ENCODE data around the gene TRIM16. TPM values are rescaled to one million over a fixed set of nuclear protein-coding genes. Genes with fewer than 3 reads are reported as not detected.

TRIM16 gene
- total RNA-seq, 1 donor = 56.1 TPM

- Histone ChIP-seq H3K27me3 (ENCODE audit: insufficient read depth, low read length) (no peaks in the 10 kb centered on the region), H3K27ac (ENCODE audit: low read depth, low read length) (no peak overlapping the region), H3K4me3 (ENCODE audit: insufficient read depth, low read length) (no peak overlapping the region), H3K9me3 (ENCODE audit: low read depth, low read length) (no peaks in the 10 kb centered on the region), H3K4me1 (ENCODE audit: insufficient read depth, low read length) (no peaks in the 10 kb centered on the region), H3K4me2 (ENCODE audit: insufficient read depth, low read length) (no peak overlapping the region), H3K79me2 (ENCODE audit: insufficient read depth, low read length) (no peaks in the 10 kb centered on the region), H3K36me3 (ENCODE audit: insufficient read depth, low read length) (peaks cover 6% of the 10 kb centered on the region), H4K20me1 (ENCODE audit: insufficient read depth, low read length) (no peaks in the 10 kb centered on the region), H2AFZ (ENCODE audit: low read length) (no peak overlapping the region)
- DNase-seq (ENCODE audit: insufficient read length, low spot score, missing footprints) = no peak
- no peak for TF ChIP-seq CTCF (IDR thresholded peaks at IDR 0.05; ENCODE audit: extremely low read depth, low read depth, low read length)
Measured at GRCh38 chr17:15663691-15664090, 20.4 kb downstream of the TRIM16 start.

GRCh38 chr17:15663176-15663575, 20.9 kb downstream of the TRIM16 start:
- H2AFZ ChIP-seq (ENCODE audit: low read length) = no peak overlapping the region
- H3K36me3 ChIP-seq (ENCODE audit: insufficient read depth, low read length) = peaks cover 6% of the 10 kb centered on the region
- H4K20me1 ChIP-seq (ENCODE audit: insufficient read depth, low read length) = no peaks in the 10 kb centered on the region
- H3K4me1 ChIP-seq (ENCODE audit: insufficient read depth, low read length) = no peaks in the 10 kb centered on the region
- H3K9me3 ChIP-seq (ENCODE audit: low read depth, low read length) = no peaks in the 10 kb centered on the region
- H3K27me3 ChIP-seq (ENCODE audit: insufficient read depth, low read length) = no peaks in the 10 kb centered on the region
- TF ChIP-seq CTCF (IDR thresholded peaks at IDR 0.05; ENCODE audit: extremely low read depth, low read depth, low read length) = no peak
- no peak overlapping the region for H3K27ac ChIP-seq (ENCODE audit: low read depth, low read length)
- no peak overlapping the region for H3K4me3 ChIP-seq (ENCODE audit: insufficient read depth, low read length)
- no peak for DNase-seq (ENCODE audit: insufficient read length, low spot score, missing footprints)
- no peaks in the 10 kb centered on the region for H3K79me2 ChIP-seq (ENCODE audit: insufficient read depth, low read length)
- no peak overlapping the region for H3K4me2 ChIP-seq (ENCODE audit: insufficient read depth, low read length)

- no peaks in the 10 kb centered on the region for H3K4me1 ChIP-seq (ENCODE audit: insufficient read depth, low read length)
- H3K79me2 ChIP-seq (ENCODE audit: insufficient read depth, low read length) = no peaks in the 10 kb centered on the region
- H3K27me3 ChIP-seq (ENCODE audit: insufficient read depth, low read length) = no peaks in the 10 kb centered on the region
- no peak for DNase-seq (ENCODE audit: insufficient read length, low spot score, missing footprints)
- H3K4me2 ChIP-seq (ENCODE audit: insufficient read depth, low read length) = no peak overlapping the region
- H3K4me3 ChIP-seq (ENCODE audit: insufficient read depth, low read length) = no peak overlapping the region
- no peaks in the 10 kb centered on the region for H4K20me1 ChIP-seq (ENCODE audit: insufficient read depth, low read length)
- no peak overlapping the region for H3K27ac ChIP-seq (ENCODE audit: low read depth, low read length)
- peaks cover 6% of the 10 kb centered on the region for H3K36me3 ChIP-seq (ENCODE audit: insufficient read depth, low read length)
- no peaks in the 10 kb centered on the region for H3K9me3 ChIP-seq (ENCODE audit: low read depth, low read length)
- H2AFZ ChIP-seq (ENCODE audit: low read length) = no peak overlapping the region
- TF ChIP-seq CTCF (IDR thresholded peaks at IDR 0.05; ENCODE audit: extremely low read depth, low read depth, low read length) = no peak
Measured at GRCh38 chr17:15662681-15663080, 21.4 kb downstream of the TRIM16 start.

GRCh38 chr17:15660077-15660476, 24.0 kb downstream of the TRIM16 start:
- Histone ChIP-seq H3K4me2 (ENCODE audit: insufficient read depth, low read length) (no peak overlapping the region), H3K36me3 (ENCODE audit: insufficient read depth, low read length) (peaks cover 6% of the 10 kb centered on the region), H3K27me3 (ENCODE audit: insufficient read depth, low read length) (no peaks in the 10 kb centered on the region), H4K20me1 (ENCODE audit: insufficient read depth, low read length) (no peaks in the 10 kb centered on the region), H3K4me3 (ENCODE audit: insufficient read depth, low read length) (no peak overlapping the region), H3K27ac (ENCODE audit: low read depth, low read length) (no peak overlapping the region), H3K79me2 (ENCODE audit: insufficient read depth, low read length) (no peaks in the 10 kb centered on the region), H3K9me3 (ENCODE audit: low read depth, low read length) (no peaks in the 10 kb centered on the region), H2AFZ (ENCODE audit: low read length) (no peak overlapping the region), H3K4me1 (ENCODE audit: insufficient read depth, low read length) (no peaks in the 10 kb centered on the region)
- no peak for TF ChIP-seq CTCF (IDR thresholded peaks at IDR 0.05; ENCODE audit: extremely low read depth, low read depth, low read length)
- no peak for DNase-seq (ENCODE audit: insufficient read length, low spot score, missing footprints)

All from osteoblast (primary cell).